Mucosa of gallbladder (tissue), 1 donor: ENCODE measurements around the gene KRTAP9-8. TPM values are rescaled to one million over a fixed set of nuclear protein-coding genes. Genes with fewer than 3 reads are reported as not detected.
"Not testable (repeated sequence)": the region's sequence is repeated elsewhere in the genome, so short reads cannot be mapped to it uniquely, and the experiment has no call there.

Experiments used
- DNase-seq: peaks from one replicate; pipeline ENCODE4 v3.0.0-alpha.2; 2020; ENCODE audit warnings: low spot score
- total RNA-seq: library from RNA; stranded (reverse); gene quantifications from one replicate; pipeline ENCODE4 v1.2.1, GENCODE V29; 2021
- donor health status: DM: no; HTN: no; CAD: no.

KRTAP9-8 gene
- total RNA-seq, 1 donor from 2014 or later = not detected

- not testable (repeated sequence) for DNase-seq
These were observed 17.8 kb downstream of the KRTAP9-8 start, which contains the start of gene KRTAP9-9 for GRCh38 chr17:41255381-41256290. Gene KRTAP9-9, plus strand, starts transcription at chr17:41255384.

GRCh38 chr17:41256291-41256685, 18.5 kb downstream of the KRTAP9-8 start:
- DNase-seq = no peak

GRCh38 chr17:41258406-41258805, 20.6 kb downstream of the KRTAP9-8 start:
- no peak for DNase-seq

- DNase-seq = no peak
These were observed 25.4 kb downstream of the KRTAP9-8 start for GRCh38 chr17:41263212-41263611.

- DNase-seq = no peak
These were observed 26.8 kb downstream of the KRTAP9-8 start for GRCh38 chr17:41264599-41264998.

- no peak for DNase-seq
These were observed 27.3 kb downstream of the KRTAP9-8 start, which contains the start of gene KRTAP9-6 for GRCh38 chr17:41265078-41265477. Gene KRTAP9-6, plus strand, starts transcription at chr17:41265378. Its CDS starts 0 bp downstream, at chr17:41265378.

- DNase-seq = no peak
These were observed 29.9 kb downstream of the KRTAP9-8 start for GRCh38 chr17:41267711-41268110.

- not testable (repeated sequence) for DNase-seq
These were observed 33.5 kb downstream of the KRTAP9-8 start for GRCh38 chr17:41271323-41271722.

- DNase-seq = no peak
These were observed 34.1 kb downstream of the KRTAP9-8 start for GRCh38 chr17:41271858-41272257.

- DNase-seq = not testable (repeated sequence)
These were observed 37.9 kb downstream of the KRTAP9-8 start, which contains the start of gene KRTAP9-7 for GRCh38 chr17:41275648-41276190. Gene KRTAP9-7, plus strand, starts transcription at chr17:41275698. Its CDS starts 0 bp downstream, at chr17:41275698.

GRCh38 chr17:41278176-41278955, 40.6 kb downstream of the KRTAP9-8 start:
- DNase-seq = no peak

- DNase-seq = no peak
These were observed 46.2 kb downstream of the KRTAP9-8 start for GRCh38 chr17:41284043-41284442.

- no peak for DNase-seq
These were observed 46.7 kb downstream of the KRTAP9-8 start for GRCh38 chr17:41284546-41284945.

- no peak for DNase-seq
These were observed 49.3 kb downstream of the KRTAP9-8 start for GRCh38 chr17:41287050-41287449.

Other genes with a start within 250 kb of the KRTAP9-8 start
- not detected for gene KRTAP3-3, start 243.8 kb upstream of the KRTAP9-8 start, total RNA-seq
- not detected for gene KRTAP3-2, start 238.1 kb upstream of the KRTAP9-8 start, total RNA-seq
- gene KRTAP3-1, start 228.9 kb upstream of the KRTAP9-8 start, total RNA-seq = not detected
- gene KRTAP1-5, start 210.8 kb upstream of the KRTAP9-8 start, total RNA-seq = not detected
- not detected for gene KRTAP1-4, start 207.8 kb upstream of the KRTAP9-8 start, total RNA-seq
- not detected for gene KRTAP1-3, start 203.1 kb upstream of the KRTAP9-8 start, total RNA-seq
- not detected for gene KRTAP1-1, start 196.5 kb upstream of the KRTAP9-8 start, total RNA-seq
- gene KRTAP2-1, start 190.7 kb upstream of the KRTAP9-8 start, total RNA-seq = not detected
- not detected for gene KRTAP2-2, start 182.8 kb upstream of the KRTAP9-8 start, total RNA-seq
- gene KRTAP2-3, start 177.9 kb upstream of the KRTAP9-8 start, total RNA-seq = not detected
- not detected for gene KRTAP2-4, start 172.1 kb upstream of the KRTAP9-8 start, total RNA-seq
- not detected for gene KRTAP4-7, start 153.8 kb upstream of the KRTAP9-8 start, total RNA-seq
- gene KRTAP4-8, start 139.9 kb upstream of the KRTAP9-8 start, total RNA-seq = not detected
- not detected for gene KRTAP4-16, start 135.8 kb upstream of the KRTAP9-8 start, total RNA-seq
- gene KRTAP4-9, start 132.6 kb upstream of the KRTAP9-8 start, total RNA-seq = not detected
- gene KRTAP4-11, start 119.6 kb upstream of the KRTAP9-8 start, total RNA-seq = not detected
- not detected for gene KRTAP4-12, start 113.8 kb upstream of the KRTAP9-8 start, total RNA-seq
- not detected for gene KRTAP4-6, start 97.5 kb upstream of the KRTAP9-8 start, total RNA-seq
- not detected for gene KRTAP4-5, start 88.2 kb upstream of the KRTAP9-8 start, total RNA-seq
- gene KRTAP4-4, start 77.3 kb upstream of the KRTAP9-8 start, total RNA-seq = not detected
- not detected for gene KRTAP4-3, start 69.8 kb upstream of the KRTAP9-8 start, total RNA-seq
- gene KRTAP4-2, start 59.8 kb upstream of the KRTAP9-8 start, total RNA-seq = not detected
- gene KRTAP4-1, start 53.1 kb upstream of the KRTAP9-8 start, total RNA-seq = not detected
- not detected for gene KRTAP9-1, start 48.1 kb upstream of the KRTAP9-8 start, total RNA-seq
- not detected for gene KRTAP9-2, start 11.4 kb upstream of the KRTAP9-8 start, total RNA-seq
- gene KRTAP9-3, start 5.5 kb upstream of the KRTAP9-8 start, total RNA-seq = not detected
- gene KRTAP9-4, start 11.7 kb downstream of the KRTAP9-8 start, total RNA-seq = not detected
- gene KRTAP9-9, start 17.4 kb downstream of the KRTAP9-8 start, total RNA-seq = not detected
- not detected for gene KRTAP9-6, start 27.4 kb downstream of the KRTAP9-8 start, total RNA-seq
- gene KRTAP9-7, start 37.7 kb downstream of the KRTAP9-8 start, total RNA-seq = not detected
- gene KRTAP29-1, start 64.9 kb downstream of the KRTAP9-8 start, total RNA-seq = not detected
- gene KRTAP16-1, start 71.3 kb downstream of the KRTAP9-8 start, total RNA-seq = not detected
- gene KRTAP17-1, start 77.7 kb downstream of the KRTAP9-8 start, total RNA-seq = not detected
- gene KRT33A, start 112.8 kb downstream of the KRTAP9-8 start, total RNA-seq = not detected
- not detected for gene KRT33B, start 131.8 kb downstream of the KRTAP9-8 start, total RNA-seq
- gene KRT34, start 144.3 kb downstream of the KRTAP9-8 start, total RNA-seq = not detected
- gene KRT31, start 159.6 kb downstream of the KRTAP9-8 start, total RNA-seq = not detected
- gene KRT37, start 186.6 kb downstream of the KRTAP9-8 start, total RNA-seq = not detected
- not detected for gene KRT38, start 203.0 kb downstream of the KRTAP9-8 start, total RNA-seq
- not detected for gene KRT32, start 229.4 kb downstream of the KRTAP9-8 start, total RNA-seq
- not detected for gene KRT35, start 243.2 kb downstream of the KRTAP9-8 start, total RNA-seq